Body of pancreas (tissue), 4 donors: Measurements from ENCODE around the gene TEX48. TPM values are rescaled to one million over a fixed set of nuclear protein-coding genes. Genes with fewer than 3 reads are reported as not detected.

Experiments used
- ATAC-seq: fragments of 150-250 bp; one replicate; pipeline ENCODE4 v1.9.1; 2016
- DNase-seq, 4 donors: peaks; one replicate each; pipeline ENCODE4 v3.0.0-alpha.2; 2019
- H3K27ac ChIP-seq, 4 donors: fragments of 200-600 bp; sonication (generic); 1 replicate in 3 of 4; 2 replicates in 1 of 4; pipeline versions ENCODE4 v1.5.1 to v1.6.1; 2016 to 2019; ENCODE audit warnings: mild to moderate bottlenecking in 1 of 4, mixed read lengths in 1 of 4, moderate library complexity in 1 of 4
- H3K27me3 ChIP-seq, 2 donors: fragments of 200-600 bp; sonication (generic); one replicate each; pipeline ENCODE4 v1.6.0; 2016; ENCODE audit warnings: mild to moderate bottlenecking in 1 of 2
- H3K36me3 ChIP-seq, 2 donors: fragments of 200-600 bp; sonication (generic); replicated peaks in 1 of 2; 2 replicates each; pipeline ENCODE4 v1.5.1; 2016; ENCODE audit warnings: low read depth in 2 of 2; ENCODE audit not compliant: insufficient read depth in 1 of 2
- H3K4me1 ChIP-seq: fragments of 200-600 bp; sonication (generic); one replicate; pipeline ENCODE4 v1.6.0; 2016
- H3K4me3 ChIP-seq, 2 donors: fragments of 200-600 bp; sonication (generic); 1 replicate in 1 of 2; 2 replicates in 1 of 2; pipeline ENCODE4 v1.5.1; 2016 to 2019
- H3K9me3 ChIP-seq, 3 donors: fragments of 200-600 bp; sonication (generic); 1 replicate in 2 of 3; 2 replicates in 1 of 3; pipeline ENCODE4 v1.5.1; 2016
- POLR2A ChIP-seq, 3 donors: fragments of 450-650 bp; IDR thresholded peaks; one replicate each; pipeline ENCODE4 v1.6.1; 2016; ENCODE audit warnings: antibody characterized with exemption in 3 of 3, mild to moderate bottlenecking in 2 of 3
- WGBS, 2 donors: methylation state at CpG; one replicate each; pipeline ENCODE4 v1.1.5; 2017; 5-methylcytosine and 5-hydroxymethylcytosine counted together
- intact Hi-C: fragments of 100-400 bp; cut with DNase I; formaldehyde crosslinking; loops from one replicate; pipeline ENCODE4 v1.15.1; 2023
- total RNA-seq, 2 donors: library from RNA; depleted of rRNA; stranded (reverse); fragments of >200 nt; gene quantifications; one replicate each; pipeline ENCODE4 v1.1.0, GENCODE V29; 2016
- TF ChIP-seq, protein P1 (sequence below), 7 experiments: fragments of 450-650 bp in 4 of 7; fragments of 200-600 bp in 3 of 7; sonication (generic) in 3 of 7; IDR thresholded peaks; one replicate each; pipeline ENCODE4 v1.5.1; 2016 to 2019; ENCODE audit warnings: antibody characterized with exemption in 7 of 7

TEX48 gene
- total RNA-seq, 2 donors from 2014 or later, result not detected

DNA sequence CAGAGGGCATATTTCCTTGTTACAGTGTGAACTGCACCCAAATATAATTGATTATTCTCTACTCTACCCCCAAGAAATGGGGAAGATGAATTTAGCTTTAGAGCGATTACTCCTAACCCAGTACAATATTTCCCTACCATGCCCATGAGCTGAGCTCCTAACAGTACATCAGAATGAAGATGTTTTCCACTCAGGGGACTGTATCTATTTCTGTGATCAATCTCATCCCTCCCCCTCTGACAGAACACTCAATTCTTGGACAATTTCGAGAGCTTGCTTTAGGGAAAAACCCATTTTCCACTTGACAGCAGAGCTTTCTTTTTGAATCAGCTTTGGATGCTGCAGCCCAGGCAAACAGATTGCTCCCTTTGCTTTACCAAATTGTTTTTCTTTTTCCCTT, 24.7 kb upstream of the TEX48 start:
- ATAC-seq (no peak), DNase-seq (no peak)
- Histone ChIP-seq H3K4me1 (no peaks in the 10 kb centered on the region), H3K9me3 (no peaks in the 10 kb centered on the region), H3K27ac (no peak overlapping the region), H3K36me3 (no peaks in the 10 kb centered on the region), H3K4me3 (no peak overlapping the region), H3K27me3 (no peaks in the 10 kb centered on the region)
- intact Hi-C loops, result no loop called here
- TF ChIP-seq, protein P1, sequence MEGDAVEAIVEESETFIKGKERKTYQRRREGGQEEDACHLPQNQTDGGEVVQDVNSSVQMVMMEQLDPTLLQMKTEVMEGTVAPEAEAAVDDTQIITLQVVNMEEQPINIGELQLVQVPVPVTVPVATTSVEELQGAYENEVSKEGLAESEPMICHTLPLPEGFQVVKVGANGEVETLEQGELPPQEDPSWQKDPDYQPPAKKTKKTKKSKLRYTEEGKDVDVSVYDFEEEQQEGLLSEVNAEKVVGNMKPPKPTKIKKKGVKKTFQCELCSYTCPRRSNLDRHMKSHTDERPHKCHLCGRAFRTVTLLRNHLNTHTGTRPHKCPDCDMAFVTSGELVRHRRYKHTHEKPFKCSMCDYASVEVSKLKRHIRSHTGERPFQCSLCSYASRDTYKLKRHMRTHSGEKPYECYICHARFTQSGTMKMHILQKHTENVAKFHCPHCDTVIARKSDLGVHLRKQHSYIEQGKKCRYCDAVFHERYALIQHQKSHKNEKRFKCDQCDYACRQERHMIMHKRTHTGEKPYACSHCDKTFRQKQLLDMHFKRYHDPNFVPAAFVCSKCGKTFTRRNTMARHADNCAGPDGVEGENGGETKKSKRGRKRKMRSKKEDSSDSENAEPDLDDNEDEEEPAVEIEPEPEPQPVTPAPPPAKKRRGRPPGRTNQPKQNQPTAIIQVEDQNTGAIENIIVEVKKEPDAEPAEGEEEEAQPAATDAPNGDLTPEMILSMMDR (IDR thresholded peaks at IDR 0.05), result no peak
- no peak for TF ChIP-seq POLR2A (IDR thresholded peaks at IDR 0.05)
- WGBS, 2 donors, result 68 to 77% methylated on average over 2 of the region's 2 CpGs

DNA sequence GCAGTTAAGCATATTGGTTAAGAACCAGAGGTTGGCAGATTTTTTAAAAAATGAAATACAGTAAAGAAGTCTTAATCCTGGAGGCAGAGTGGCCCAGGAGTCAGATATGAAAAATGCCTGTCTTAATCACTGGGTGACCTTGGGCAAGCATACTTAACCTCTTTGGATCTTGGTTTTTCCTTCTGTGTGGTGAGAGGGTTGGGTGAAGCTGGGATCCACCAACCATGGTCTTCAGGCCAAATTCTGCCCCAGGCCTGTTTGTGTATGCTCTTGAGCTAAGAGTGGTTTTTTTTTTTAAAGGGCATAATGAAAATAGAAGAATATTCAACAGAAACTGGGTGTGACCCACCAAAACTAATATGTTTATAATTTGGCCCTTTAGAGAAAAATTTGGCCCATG, 20.0 kb upstream of the TEX48 start:
- Histone ChIP-seq H3K27me3 (no peaks in the 10 kb centered on the region), H3K27ac (no peak overlapping the region), H3K4me1 (no peaks in the 10 kb centered on the region), H3K4me3 (no peak overlapping the region), H3K36me3 (no peaks in the 10 kb centered on the region), H3K9me3 (no peaks in the 10 kb centered on the region)
- ATAC-seq (no peak), DNase-seq (no peak)
- TF ChIP-seq, protein P1 (IDR thresholded peaks at IDR 0.05), result no peak
- no peak for TF ChIP-seq POLR2A (IDR thresholded peaks at IDR 0.05)
- intact Hi-C loops, result no loop called here

- intact Hi-C loops, result no loop called here
- no peak for DNase-seq
- 90 to 91% methylated on average over 4 of the region's 4 CpGs for WGBS, 2 donors
- Histone ChIP-seq H3K9me3 (no peaks in the 10 kb centered on the region), H3K27me3 (no peaks in the 10 kb centered on the region), H3K4me3 (no peak overlapping the region), H3K36me3 (no peaks in the 10 kb centered on the region), H3K27ac (no peak overlapping the region), H3K4me1 (peaks cover 4% of the 10 kb centered on the region)
- TF ChIP-seq, protein P1 (IDR thresholded peaks at IDR 0.05), result no peak
- no peak for TF ChIP-seq POLR2A (IDR thresholded peaks at IDR 0.05)
- ATAC-seq, result no peak
Measured at GRCh38 chr9:114697951-114698351, 16.0 kb upstream of the TEX48 start.

DNA sequence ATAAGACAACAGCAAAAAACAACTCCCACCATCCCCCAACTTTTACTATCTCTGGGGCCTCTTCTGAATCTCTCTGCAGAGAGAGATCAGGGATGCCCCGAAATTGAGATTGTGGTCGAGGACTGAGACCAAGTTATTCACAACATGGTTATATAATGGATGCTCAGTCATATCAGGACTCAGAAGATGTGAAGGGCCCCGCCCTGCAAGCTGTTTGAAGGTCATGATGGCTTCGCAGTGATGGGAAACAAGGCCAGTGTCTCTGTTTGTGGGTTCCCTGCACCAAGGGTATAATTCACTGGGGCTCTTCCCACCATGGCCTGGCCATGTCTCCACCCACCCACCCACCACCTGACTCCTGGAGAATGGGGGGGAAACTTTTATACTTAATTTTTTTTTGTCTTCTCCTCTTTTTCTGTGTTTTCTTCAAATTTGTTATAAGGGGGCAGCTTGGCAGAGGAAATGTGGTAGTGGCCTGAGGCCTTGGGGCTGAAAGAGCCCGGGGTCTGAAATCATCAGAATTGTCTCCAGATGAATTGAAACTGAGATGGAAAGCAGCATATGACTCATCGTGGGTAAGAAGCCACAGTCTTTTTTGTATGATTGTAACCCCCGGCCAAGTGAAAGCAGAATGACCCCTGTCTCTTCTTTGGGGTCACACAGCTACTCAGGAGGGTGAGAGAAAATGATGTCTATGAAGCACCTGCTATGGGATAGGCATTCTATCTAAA, 15.0 kb upstream of the TEX48 start:
- intact Hi-C loops, result no loop called here
- 57 to 72% methylated on average over 7 of the region's 7 CpGs for WGBS, 2 donors
- Histone ChIP-seq H3K27ac (no peak overlapping the region), H3K9me3 (no peaks in the 10 kb centered on the region), H3K36me3 (no peaks in the 10 kb centered on the region), H3K4me1 (peaks cover 4% of the 10 kb centered on the region), H3K27me3 (no peaks in the 10 kb centered on the region), H3K4me3 (no peak overlapping the region)
- TF ChIP-seq, protein P1 (IDR thresholded peaks at IDR 0.05), result no peak
- no peak for TF ChIP-seq POLR2A (IDR thresholded peaks at IDR 0.05)
- DNase-seq (no peak), ATAC-seq (no peak)

DNA sequence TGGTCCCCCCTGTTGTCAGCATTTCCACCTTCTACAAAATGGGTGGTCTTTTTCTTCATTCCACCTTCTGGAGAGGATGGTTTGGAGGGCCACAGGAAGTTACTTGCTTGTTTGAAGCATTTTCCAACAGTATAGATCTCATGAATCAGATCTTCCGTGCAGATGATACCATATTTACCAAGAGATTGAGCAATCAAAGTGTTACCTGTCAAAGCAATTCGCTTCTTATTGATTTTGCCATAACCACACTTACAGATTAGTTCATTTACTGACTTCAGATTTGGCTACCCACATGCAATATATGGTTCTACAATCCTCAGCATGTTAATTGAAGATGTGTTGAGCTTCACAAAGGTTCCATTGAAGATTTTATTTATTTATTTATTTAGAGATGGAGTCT, 14.0 kb upstream of the TEX48 start:
- intact Hi-C loops, result no loop called here
- Histone ChIP-seq H3K4me1 (peaks cover 4% of the 10 kb centered on the region), H3K27ac (no peak overlapping the region), H3K4me3 (no peak overlapping the region), H3K36me3 (no peaks in the 10 kb centered on the region), H3K27me3 (no peaks in the 10 kb centered on the region), H3K9me3 (no peaks in the 10 kb centered on the region)
- TF ChIP-seq, protein P1 (IDR thresholded peaks at IDR 0.05), result no peak
- TF ChIP-seq POLR2A (IDR thresholded peaks at IDR 0.05), result no peak
- ATAC-seq (no peak), DNase-seq (no peak)
- 42 to 43% methylated on average over 2 of the region's 2 CpGs for WGBS, 2 donors
